GM21390 (cell line): ENCODE results near the gene ENO1.
A peak's percentile ranks its signal among the peaks of the same experiment; 100 is the strongest.
"Not testable (repeated sequence)": the region's sequence is repeated elsewhere in the genome, so short reads cannot be mapped to it uniquely, and the experiment has no call there.

ENCODE experiments used
- ATAC-seq: cut with Tn5 transposase; IDR thresholded peaks from one replicate; pipeline ENCODE4 v1.9.1; 2021; ENCODE audit not compliant: unreplicated experiment

Gene ENO1

GRCh38 chr1:8847990-8848389 is 30.5 kb downstream of the ENO1 start:
- no peak for ATAC-seq

- no peak for ATAC-seq
These were observed 32.2 kb downstream of the ENO1 start for GRCh38 chr1:8846263-8846662.

GRCh38 chr1:8845104-8846097 is 33.1 kb downstream of the ENO1 start:
- ATAC-seq: no peak

- ATAC-seq: no peak
These were observed 33.9 kb downstream of the ENO1 start for GRCh38 chr1:8844501-8845006.

GRCh38 chr1:8841395-8841794 is 37.1 kb downstream of the ENO1 start:
- ATAC-seq: no peak

GRCh38 chr1:8839990-8840389 is 38.5 kb downstream of the ENO1 start:
- ATAC-seq: no peak

GRCh38 chr1:8835941-8836643 is 42.4 kb downstream of the ENO1 start:
- ATAC-seq: no peak

- no peak for ATAC-seq
These were observed 47.1 kb downstream of the ENO1 start for GRCh38 chr1:8831340-8831739.

- not testable (repeated sequence) for ATAC-seq
These were observed 47.8 kb downstream of the ENO1 start for GRCh38 chr1:8830732-8831131.

GRCh38 chr1:8825985-8826481 is 52.5 kb downstream of the ENO1 start:
- ATAC-seq: no peak

- ATAC-seq: no peak
These were observed 55.2 kb downstream of the ENO1 start for GRCh38 chr1:8823295-8823664.

GRCh38 chr1:8822373-8823294 is 55.9 kb downstream of the ENO1 start:
- no peak for ATAC-seq

- ATAC-seq: no peak
These were observed 57.4 kb downstream of the ENO1 start for GRCh38 chr1:8821084-8821483.

GRCh38 chr1:8818789-8819188 is 59.7 kb downstream of the ENO1 start:
- ATAC-seq: not testable (repeated sequence)

- ATAC-seq: no peak
These were observed 60.1 kb downstream of the ENO1 start for GRCh38 chr1:8818325-8818775.

GRCh38 chr1:8817412-8818324 is 60.8 kb downstream of the ENO1 start, which contains the start of gene RERE:
RERE (minus strand) TSS chr1:8817640.
- ATAC-seq: peak; percentile 89

- peak; percentile 15 for ATAC-seq
These were observed 61.6 kb downstream of the ENO1 start for GRCh38 chr1:8816831-8817411.

- no peak for ATAC-seq
These were observed 62.2 kb downstream of the ENO1 start for GRCh38 chr1:8816264-8816663.

- ATAC-seq: no peak
These were observed 62.8 kb downstream of the ENO1 start for GRCh38 chr1:8815582-8816151.
